Tibial nerve (tissue), 4 donors: ENCODE measurements around the gene FRMD4A.

Experiments
- EP300 ChIP-seq, 2 donors: sonication (generic); formaldehyde crosslinking; IDR thresholded peaks; one replicate each; pipeline ENCODE4 v1.6.1; 2017; ENCODE audit warnings: antibody characterized with exemption in 2 of 2, mild to moderate bottlenecking in 1 of 2
- POLR2A ChIP-seq, 2 donors: fragments of 450-650 bp; IDR thresholded peaks; one replicate each; pipeline ENCODE4 v1.6.1; 2017; ENCODE audit warnings: antibody characterized with exemption in 2 of 2, mild to moderate bottlenecking in 2 of 2, moderate library complexity in 2 of 2
- TF ChIP-seq, protein P1 (sequence below), 5 experiments: fragments of 200-600 bp in 3 of 5; fragments of 450-650 bp in 2 of 5; sonication (generic) in 3 of 5; IDR thresholded peaks; one replicate each; pipeline ENCODE4 v1.5.1; 2016 to 2019; ENCODE audit warnings: antibody characterized with exemption in 5 of 5, mild to moderate bottlenecking in 3 of 5, moderate library complexity in 2 of 5

DNA sequence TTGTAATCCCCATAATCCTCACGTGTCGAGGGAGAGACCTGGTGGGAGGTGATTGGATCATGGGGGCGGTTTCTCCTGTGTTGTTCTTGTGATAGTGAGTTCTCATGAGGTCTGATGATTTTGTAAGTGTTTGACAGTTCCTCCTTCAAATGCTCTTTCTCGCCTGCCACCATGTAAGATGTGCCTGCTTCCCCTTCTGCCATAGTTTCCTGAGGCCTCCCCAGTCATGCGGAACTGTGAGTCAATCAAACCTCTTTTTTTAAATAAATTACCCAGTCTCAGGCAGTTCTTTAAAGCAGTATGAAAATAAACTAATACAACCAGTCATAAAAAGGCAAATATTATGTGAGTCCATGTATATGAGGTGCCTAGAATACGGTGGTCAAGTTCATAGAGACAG lies 87.5 kb downstream of the FRMD4A start:
- TF ChIP-seq, protein P1, sequence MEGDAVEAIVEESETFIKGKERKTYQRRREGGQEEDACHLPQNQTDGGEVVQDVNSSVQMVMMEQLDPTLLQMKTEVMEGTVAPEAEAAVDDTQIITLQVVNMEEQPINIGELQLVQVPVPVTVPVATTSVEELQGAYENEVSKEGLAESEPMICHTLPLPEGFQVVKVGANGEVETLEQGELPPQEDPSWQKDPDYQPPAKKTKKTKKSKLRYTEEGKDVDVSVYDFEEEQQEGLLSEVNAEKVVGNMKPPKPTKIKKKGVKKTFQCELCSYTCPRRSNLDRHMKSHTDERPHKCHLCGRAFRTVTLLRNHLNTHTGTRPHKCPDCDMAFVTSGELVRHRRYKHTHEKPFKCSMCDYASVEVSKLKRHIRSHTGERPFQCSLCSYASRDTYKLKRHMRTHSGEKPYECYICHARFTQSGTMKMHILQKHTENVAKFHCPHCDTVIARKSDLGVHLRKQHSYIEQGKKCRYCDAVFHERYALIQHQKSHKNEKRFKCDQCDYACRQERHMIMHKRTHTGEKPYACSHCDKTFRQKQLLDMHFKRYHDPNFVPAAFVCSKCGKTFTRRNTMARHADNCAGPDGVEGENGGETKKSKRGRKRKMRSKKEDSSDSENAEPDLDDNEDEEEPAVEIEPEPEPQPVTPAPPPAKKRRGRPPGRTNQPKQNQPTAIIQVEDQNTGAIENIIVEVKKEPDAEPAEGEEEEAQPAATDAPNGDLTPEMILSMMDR (IDR thresholded peaks at IDR 0.05), result no peak
- TF ChIP-seq EP300 (IDR thresholded peaks at IDR 0.05), result no peak
- TF ChIP-seq POLR2A (IDR thresholded peaks at IDR 0.05), result no peak
